ENCODE data around the gene MT1B.
A peak's percentile ranks its signal among the peaks of the same experiment; 100 is the strongest.
"Not testable (repeated sequence)": the region's sequence is repeated elsewhere in the genome, so short reads cannot be mapped to it uniquely, and the experiment has no call there.

Gene MT1B

DNA sequence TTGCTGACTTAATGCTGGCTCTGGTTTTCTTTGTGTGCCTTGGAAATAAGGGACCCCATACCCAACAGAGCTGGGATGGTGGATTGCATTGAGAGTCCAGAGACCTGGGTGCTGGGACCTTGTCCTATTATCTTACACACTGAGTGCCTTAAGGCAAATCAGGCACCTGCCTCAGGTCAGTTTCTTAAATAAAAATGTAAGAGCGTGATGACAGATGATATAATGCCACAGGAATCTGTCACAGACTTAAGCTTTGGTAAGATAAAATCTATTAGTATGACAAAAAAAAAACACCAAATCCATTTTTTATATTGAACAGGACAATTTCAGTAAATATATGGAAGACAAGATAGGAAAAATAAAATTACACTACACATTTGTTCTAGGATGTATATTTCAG is 11.6 kb upstream of the MT1B start:
- no peak for DNase-seq

DNA sequence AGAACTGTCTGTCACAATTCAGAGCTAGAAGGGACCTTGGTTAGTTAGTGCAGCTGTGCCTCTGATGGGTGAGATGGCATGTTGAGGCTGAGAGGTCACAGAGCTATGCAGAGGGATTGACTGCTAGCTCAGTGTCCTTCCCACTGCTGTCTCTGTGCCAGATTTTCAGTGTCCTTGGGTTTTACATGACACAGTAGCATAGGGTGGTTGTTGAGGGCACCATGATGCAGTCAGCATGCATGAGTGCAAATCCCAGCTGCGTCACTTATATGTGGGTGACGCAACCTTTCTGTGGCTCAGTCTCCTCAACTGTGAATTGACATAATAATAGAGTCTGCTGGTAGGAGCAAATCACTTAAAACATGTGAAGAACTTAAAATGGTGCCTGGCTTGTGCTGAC is 10.5 kb upstream of the MT1B start:
- DNase-seq = no peak

DNA sequence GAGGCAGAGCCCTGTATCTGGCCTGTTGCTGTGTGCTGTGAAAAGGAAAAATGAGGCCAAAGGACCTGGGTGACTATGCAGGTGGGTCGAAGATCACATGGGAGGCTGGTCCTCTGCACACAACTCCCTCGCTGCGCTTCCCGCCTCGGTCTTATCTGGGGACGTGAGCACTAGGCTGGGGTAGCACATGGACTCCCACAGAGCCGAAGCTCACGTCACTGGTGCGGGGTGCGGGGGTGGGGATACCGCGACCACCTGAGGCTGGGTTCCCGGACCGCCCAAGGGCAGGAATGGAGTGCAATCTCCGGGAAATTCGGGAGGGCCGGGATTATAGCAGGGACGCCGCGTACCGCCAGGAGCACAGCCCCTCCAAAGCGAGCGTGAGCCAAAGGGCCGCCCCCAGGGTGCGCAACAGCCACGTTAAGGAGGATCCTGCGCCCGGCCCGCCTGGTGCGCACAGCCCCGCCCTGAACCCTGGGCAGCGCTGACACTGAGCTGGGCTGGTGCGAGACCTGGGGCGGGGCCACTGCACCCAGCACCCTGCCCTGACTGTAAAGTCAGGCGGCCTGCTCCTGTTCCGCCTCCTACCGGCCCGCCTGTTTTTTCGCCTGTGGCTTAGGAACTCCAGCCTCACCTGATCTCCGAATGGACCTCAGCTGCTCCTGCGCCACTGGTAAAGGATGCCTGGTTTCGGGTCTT is 8.5 kb upstream of the MT1B start:
- DNase-seq = no peak

DNA sequence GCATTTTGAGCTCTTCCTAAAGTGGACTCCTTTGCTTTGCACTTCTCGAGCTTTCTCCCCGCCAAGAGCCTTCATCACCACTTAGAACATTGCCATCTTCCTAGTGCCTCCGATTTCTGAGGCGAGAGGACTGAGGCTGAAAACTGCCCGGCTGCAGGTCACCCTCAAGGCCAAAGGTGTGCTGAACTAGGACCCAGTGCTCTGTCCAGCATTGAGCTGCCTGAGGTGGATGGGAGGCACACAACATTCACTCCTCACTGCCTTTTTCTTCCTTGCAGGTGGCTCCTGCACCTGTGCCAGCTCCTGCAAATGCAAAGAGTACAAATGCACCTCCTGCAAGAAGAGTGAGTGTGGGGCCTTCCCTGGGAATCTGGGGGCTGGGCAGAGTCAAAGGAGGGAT is 7.9 kb upstream of the MT1B start:
- DNase-seq = no peak

DNA sequence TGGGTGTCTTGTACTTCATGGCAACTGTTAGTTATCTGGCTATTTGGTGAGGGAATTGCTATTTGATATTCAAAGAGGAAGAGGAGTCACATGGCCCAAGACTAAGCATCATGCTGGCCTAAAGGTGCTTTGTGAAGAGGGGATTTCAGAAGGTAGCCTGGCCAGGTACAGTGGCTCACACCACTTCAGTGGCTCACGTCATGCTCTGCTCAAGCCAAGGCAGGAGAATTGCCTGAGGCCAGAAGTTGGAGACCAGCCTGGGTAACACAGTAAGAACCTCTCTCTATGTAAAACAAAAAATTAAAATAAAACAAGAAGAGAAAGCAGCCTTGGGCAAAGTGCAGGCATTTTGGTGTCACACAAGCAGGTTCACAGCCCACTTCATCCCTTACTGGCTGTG is 6.4 kb upstream of the MT1B start:
- DNase-seq = no peak

DNA sequence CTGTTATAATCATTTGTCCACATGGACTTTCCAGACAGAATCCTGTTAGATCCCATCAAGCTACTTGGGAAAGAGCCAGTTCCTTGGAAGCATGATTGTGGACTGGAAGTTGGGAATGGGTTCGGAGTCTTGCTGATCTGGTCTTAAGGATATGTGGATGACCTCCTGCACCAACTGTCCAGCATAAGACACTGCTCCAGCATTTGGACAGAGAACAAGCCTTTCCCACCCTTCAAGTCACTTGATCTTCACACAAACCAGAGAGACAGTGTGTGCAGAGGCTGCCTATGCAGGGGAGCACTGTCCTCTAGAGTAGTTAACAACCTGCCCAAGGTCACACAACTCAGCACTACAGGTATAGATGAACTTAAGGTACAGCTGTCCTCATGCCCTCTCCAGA is 5.8 kb upstream of the MT1B start:
- DNase-seq = no peak

DNA sequence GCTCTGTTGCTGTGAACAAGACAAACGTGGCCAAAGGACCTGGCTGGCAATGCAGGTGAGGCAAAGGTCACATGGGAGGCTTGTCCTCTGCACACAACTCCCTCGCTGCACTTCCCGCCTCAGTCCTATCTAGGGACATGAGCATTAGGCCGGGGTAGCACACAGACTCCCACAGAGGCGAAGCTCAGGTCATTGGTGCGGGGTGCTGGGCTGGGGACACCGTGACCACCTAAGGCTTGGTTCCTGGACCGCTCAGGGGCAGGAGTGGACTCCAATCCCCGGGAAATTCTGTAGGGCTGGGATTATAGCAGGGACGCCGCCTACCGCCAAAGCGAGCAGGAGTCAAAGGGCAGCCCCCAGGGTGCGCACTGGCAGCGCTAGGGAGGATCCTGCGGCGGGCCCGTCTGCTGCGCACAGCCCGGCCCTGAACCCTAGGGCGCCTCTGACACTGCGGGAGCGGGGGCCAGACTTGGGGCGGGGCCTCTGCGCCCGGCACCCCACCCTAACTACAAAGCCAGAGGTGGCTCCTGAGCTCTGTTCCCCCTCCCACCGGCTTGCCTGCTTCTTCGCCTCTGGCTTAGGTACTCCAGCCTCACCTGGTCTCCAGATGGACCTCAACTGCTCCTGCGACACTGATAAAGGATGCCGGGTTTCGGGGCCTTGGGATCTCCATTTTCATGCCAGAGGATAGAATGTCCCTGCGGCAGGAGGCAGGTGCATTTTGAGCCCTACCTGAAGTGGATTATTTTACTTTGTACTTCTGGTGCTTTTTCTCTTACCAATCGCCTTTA is 3.9 kb upstream of the MT1B start:
- no peak for DNase-seq

DNA sequence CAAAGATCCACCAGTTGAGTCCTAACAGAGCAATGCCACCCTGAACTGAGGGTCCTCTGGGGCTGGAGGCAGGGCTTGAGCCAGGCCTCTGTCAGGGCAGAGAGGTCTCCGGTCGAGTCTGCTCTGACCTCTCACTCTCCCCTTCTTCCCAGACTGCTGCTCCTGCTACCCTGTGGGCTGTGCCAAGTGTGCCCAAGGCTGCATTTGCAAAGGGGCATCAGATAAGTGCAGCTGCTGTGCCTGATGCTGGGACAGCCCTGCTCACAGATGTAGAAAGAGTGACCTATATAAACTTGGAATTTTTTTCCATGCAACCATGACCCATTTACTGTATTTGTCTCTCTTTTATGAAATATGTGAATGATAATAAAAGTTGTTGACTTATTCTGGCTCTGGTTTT is 2.4 kb upstream of the MT1B start:
- DNase-seq = no peak

DNA sequence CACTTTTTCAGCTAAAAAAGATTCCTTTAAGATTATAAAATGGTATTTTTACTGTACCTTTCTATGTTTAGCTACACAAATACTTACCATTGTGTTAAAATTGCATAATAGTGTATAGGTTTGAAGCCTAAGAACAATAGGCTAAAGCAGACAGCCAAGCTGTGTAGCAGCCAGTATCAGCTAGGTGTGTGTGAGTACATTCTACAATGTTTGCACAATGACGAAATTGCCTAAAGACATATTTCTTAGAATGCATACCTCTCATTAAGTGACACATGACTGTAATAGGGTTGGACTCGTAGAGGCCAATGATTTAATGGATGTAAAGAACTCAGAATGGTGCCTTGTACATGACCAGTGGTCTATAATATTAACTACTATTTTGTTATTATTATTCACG is 1.9 kb upstream of the MT1B start:
- no peak for DNase-seq

DNA sequence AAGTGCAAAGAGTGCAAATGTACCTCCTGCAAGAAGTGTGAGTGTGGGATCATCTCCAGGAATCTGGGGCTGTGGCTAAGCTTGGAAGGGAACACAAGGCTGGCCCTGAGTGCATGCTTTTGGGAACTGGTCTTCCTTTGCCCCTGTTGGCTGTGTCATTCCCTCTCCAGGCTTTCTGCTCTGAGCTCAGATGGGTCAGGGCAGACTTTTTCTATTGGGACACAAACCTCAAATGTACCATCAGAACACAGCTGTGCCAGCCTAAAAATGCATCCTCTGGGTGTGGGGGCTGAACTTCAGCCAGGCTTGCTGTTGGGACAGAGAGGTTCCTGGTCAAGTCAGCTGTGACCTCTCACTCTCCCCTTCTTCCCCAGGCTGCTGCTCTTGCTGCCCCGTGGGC is 914 bp downstream of the MT1B start:
- no peak for DNase-seq

DNA sequence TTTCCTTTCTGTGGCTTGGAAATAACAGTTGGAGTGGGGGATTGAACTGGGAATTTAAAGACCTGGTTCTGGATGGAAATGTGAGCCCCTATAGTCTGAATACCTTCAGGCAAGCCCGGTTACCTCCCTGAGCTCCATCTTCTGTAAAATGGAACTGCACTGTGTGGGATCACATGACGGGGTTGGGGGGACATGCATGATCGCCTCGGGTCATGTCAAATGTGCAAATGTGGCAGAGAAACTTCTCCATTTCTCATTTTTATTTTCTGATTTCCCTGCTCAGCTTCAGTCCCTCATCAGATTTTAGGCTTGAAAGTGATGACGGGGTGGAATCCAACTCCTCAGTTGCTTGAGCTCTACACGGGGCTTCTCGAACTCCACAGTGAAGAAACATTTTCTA is 1.5 kb downstream of the MT1B start:
- no peak for DNase-seq

DNA sequence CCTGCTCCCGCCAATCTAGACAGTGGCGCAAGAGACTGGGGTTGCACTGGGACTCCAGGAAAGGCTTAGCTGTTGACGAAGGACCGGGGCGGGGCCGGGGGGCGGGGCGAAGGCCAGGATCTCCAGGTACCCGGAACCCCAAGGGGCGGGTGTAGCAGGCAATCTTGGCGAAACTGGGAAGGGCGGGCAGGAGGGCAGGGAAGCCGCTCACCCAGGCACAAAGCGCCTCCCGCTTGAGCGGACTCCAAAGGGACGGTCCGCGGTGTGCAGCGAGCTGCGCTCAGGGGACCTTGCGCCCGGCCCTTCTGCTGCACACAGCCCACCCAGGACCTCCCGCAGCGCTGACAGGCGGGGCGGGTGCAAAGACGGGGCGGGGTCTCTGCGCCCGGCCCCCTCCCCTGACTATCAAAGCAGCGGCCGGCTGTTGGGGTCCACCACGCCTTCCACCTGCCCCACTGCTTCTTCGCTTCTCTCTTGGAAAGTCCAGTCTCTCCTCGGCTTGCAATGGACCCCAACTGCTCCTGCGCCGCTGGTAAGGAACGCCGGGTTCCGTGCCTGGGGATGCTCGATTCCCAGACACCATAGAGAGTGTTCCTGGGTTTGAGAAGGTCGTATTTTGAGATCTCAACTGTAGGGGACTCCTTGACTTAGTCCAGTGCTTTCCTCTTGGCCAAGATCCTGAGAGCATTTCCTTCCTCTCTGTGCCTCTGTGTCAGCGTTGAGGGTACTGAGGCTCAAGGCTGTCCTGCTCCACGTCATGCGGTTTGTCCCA is 6.1 kb downstream of the MT1B start, which contains the start of gene MT1F:
TSS of gene MT1F (plus strand) at position 405 of the 772 bp plus-strand sequence. CDS start at position 505, 100 bp downstream.
- peak; percentile 13 for DNase-seq

DNA sequence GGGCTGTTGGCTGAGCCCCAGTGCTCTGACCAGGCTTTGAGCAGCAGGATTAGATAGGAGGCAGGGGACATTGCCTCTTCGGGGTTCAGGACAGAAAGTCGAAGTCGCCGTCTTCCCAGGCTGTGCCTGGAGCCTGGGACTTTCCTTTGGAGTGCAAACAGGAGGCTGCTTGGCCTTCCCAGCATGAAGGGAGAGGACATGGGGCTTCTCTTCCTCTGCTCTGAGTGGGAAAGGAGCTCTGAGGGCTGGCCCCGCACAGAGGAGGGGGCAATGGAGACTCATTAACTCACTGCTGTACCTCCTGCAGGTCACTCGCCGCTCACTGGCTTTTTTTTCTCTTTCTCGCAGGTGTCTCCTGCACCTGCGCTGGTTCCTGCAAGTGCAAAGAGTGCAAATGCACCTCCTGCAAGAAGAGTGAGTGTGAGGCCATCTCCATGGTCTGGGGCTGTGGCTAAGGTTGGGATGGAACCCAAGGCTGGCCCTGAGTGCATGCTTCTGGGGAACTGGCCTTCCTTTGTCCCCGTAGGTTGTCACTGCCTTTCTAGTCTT is 6.7 kb downstream of the MT1B start:
- DNase-seq = no peak

DNA sequence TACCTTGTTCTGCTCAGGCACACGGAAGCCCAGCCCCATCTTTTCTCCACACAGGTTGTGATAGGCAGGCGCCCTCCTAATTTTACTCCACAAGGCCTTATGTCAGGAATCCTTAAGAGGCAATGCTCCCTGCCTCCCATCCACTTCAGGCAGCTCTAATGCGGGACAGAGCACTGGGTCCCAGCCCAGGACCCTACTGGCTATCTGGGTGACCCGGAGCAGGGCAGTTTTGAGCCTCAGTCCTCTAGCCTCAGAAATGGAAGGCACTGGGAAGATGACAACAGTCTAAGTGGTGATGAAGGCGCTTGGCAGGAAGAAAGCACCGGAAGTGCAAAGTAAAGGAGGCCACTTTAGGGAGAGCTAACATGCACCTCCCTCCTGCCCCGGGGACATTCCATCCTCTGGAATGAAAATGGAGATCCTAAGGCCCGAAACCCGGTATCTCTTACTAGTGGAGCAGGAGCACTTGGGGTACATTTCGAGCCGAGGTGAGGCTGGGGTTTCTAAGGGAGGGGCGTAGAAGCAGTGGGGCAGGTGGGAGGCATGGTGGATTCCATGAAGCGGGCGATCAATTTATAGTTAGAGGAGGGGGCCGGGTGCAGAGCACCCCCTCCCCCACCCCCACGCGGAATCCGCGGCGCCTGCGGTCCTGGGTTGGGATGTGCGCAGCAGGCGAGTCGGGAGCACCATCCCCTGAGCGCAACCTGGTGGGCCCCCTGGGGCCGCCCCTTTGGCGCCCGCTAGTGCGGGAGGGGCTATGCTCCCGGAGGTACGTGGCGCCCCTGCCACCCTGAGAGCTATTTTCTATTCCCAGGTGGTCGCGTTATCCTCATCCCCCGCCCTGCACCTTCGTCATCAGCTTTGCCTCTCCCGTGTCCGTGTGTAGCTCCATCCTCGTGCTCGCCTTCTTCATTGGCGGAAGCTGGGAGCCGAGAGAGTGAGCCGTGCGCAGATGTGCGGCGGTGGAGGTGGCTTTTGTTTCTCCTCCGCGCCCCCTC is 11.0 kb downstream of the MT1B start:
- no peak for DNase-seq

DNA sequence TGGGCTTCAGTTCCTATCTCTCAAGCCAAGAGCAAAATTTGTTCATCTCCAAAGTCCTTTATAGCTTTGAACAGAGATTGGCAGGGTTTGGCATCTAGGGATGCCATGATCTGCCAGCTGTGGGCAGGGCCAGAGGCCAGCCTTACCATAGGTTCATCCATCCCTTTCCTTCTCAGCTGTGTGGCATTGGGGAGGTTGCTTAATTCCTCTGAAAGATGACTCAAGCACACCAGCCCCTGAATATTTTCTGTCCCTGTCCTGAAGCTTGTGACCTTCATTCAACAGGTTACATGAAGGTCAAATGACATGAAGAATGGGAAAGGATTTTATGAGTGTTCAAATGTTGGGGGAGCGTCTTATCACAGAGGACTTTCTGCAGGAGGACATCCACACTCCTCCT is 12.8 kb downstream of the MT1B start:
- no peak for DNase-seq

DNA sequence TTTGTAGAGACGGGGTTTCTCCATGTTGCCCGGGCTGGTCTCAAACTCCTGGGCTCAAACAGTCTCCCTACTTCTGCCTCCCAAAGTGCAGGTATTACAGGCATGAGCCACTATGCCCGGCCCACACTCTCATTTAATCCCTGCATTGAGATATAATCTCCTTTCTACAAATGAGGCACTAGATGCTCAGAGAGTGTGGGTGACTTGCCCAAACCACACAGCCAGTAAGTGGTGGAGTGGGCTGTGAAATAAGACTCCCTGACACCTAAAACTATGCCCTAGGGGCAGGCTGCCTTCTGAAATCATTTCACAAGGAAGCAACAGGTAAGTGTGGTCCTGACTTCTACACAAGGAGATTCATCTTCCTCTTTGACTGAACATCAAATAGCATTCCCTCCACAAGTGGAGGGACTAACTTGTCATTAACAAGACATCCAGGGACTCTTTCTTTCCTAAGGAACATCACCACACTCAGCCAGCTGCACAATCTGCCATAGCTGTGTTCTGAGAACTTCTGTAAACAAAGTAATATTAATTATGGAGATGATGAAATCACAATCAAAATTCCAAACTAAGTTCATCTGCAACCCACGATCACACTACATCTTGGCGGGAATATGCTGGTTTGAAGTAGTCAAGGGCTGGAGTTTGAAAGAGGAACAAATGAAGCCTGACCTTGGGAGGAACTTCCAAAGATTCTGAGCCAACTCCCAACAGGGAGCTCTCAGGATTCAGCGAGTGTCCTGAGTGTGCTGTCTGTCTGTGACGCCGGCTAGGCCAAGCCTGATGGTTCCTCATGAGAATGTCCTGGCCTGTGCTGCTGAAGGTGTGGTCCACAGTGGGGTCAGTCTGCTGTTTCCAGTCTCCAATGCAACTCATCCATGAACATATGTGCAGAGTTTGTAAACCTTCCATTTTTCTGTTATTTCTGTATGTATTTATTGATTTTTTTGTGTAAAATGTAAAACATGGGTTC is 13.9 kb downstream of the MT1B start:
- not testable (repeated sequence) for DNase-seq

DNA sequence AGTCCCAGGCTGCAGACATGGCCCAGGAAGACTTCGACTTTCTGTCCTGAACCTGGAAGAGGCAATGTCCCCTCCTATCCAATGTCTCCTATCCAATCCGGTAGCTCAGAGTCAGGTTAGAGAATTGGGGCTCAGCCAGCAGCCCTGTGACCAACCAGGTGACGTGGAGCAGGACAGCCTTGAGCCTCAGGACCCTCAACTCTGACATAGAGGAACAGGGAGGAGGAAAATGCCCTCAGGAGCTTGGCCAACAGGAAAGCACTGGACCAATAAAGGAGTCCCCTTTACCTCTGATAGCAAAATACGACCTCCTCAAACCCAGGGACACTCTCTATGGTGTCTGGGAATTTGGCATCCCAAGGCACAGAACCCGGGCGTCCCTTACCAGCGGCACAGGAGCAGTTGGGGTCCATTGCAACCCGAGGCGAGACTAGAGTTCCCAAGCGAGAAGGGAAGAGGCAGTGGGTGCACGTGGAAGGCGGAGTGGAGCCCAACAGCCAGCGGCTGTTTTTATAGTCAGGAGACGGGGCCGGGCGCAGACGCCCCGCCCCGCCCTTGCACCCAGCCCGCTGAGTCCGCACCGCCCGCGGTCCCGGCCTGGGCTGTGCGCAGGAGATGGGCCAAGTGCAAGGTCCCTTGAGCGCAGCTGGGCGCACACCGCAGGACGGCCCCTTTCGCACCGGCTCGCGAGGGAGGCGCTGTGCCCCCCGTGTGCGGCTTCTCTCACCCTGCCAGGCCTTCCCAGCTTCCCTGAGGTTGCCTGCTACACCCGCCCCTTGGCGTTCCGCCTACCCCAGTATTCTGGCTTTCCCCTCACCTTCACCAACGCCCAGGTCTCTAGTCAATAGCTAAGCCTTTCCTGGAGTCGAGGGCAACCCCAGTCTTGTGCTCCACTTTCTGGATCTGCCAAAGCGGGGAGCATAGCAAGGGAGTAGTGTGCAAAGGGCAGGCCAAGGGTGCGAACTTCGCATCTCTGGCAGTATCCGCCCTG is 16.2 kb downstream of the MT1B start, which contains the start of gene MT1G:
TSS of gene MT1G (minus strand) at position 485 of the 991 bp plus-strand sequence. CDS start at position 413, 72 bp downstream.
- DNase-seq = no peak

DNA sequence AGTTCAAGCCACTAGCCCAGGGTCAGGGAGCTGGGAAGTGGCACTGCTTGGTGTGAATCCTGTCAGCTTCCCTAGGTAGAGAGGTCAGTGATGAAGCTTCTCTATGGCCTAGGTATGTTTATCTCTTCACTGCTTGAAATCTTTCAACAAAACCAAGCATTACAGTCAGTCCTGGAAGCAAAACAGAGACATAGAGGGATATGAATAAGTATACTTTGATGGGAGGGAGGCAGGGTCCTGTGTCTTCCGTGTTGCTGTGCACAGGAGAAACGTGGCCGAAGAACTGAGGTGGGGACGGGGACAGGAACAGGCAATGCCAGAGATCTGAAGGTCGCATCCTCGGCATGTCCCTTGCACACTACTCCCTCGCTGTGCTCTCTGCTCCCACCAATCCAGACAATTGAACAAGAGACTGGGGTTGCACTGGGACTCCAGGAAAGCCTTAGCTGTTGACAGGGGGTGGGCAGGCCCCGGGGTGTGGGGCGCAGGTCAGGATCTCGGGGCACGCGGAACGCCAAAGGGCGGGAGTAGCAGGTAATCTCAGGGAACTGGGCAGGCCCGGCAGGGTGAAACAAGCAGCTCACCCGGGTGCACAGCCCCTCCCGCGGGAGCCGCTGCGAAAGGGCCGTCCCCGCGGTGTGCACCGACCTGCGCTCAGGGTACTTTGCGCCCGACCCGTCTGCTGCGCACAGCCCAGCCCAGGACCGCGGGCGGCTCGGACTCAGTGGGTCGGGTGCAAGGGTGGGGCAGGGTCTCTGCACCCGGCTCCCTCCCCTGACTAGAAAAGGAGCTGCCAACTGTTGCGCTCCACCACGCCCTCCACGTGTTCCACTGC is 17.5 kb downstream of the MT1B start, which contains the start of gene MT1H:
TSS of gene MT1H (plus strand) at position 810 of the 835 bp plus-strand sequence. CDS start 71 bp downstream, outside the sequence.
- no peak for DNase-seq
